ENCODE data around the gene TTBK2.

TTBK2 gene

GRCh38 chr15:42727750-42728381, 192.7 kb downstream of the TTBK2 start:
- DNase-seq (ENCODE audit: low read depth) = no peak

GRCh38 chr15:42726114-42726513, 194.5 kb downstream of the TTBK2 start:
- DNase-seq (ENCODE audit: low read depth) = no peak

GRCh38 chr15:42725331-42725903, 195.2 kb downstream of the TTBK2 start:
- no peak for DNase-seq (ENCODE audit: low read depth)

- DNase-seq (ENCODE audit: low read depth) = no peak
These were observed 196.3 kb downstream of the TTBK2 start for GRCh38 chr15:42724276-42724675.

GRCh38 chr15:42723068-42723467, 197.5 kb downstream of the TTBK2 start:
- no peak for DNase-seq (ENCODE audit: low read depth)

- no peak for DNase-seq (ENCODE audit: low read depth)
These were observed 198.7 kb downstream of the TTBK2 start for GRCh38 chr15:42721916-42722315.

GRCh38 chr15:42721016-42721415, 199.6 kb downstream of the TTBK2 start:
- no peak for DNase-seq (ENCODE audit: low read depth)

- no peak for DNase-seq (ENCODE audit: low read depth)
These were observed 200.5 kb downstream of the TTBK2 start for GRCh38 chr15:42720071-42720470.

GRCh38 chr15:42719043-42719442, 201.5 kb downstream of the TTBK2 start:
- no peak for DNase-seq (ENCODE audit: low read depth)

- no peak for DNase-seq (ENCODE audit: low read depth)
These were observed 204.0 kb downstream of the TTBK2 start for GRCh38 chr15:42716626-42717025.

GRCh38 chr15:42716125-42716524, 204.5 kb downstream of the TTBK2 start:
- no peak for DNase-seq (ENCODE audit: low read depth)

GRCh38 chr15:42712584-42712983, 208.0 kb downstream of the TTBK2 start:
- DNase-seq (ENCODE audit: low read depth) = no peak

GRCh38 chr15:42711746-42712145, 208.8 kb downstream of the TTBK2 start:
- DNase-seq (ENCODE audit: low read depth) = no peak

- DNase-seq (ENCODE audit: low read depth) = no peak
These were observed 209.9 kb downstream of the TTBK2 start for GRCh38 chr15:42710662-42711061.

GRCh38 chr15:42707873-42708544, 212.6 kb downstream of the TTBK2 start:
- no peak for DNase-seq (ENCODE audit: low read depth)

- DNase-seq (ENCODE audit: low read depth) = no peak
These were observed 213.5 kb downstream of the TTBK2 start for GRCh38 chr15:42707068-42707467.

- DNase-seq (ENCODE audit: low read depth) = no peak
These were observed 215.2 kb downstream of the TTBK2 start for GRCh38 chr15:42705336-42705735.

GRCh38 chr15:42704492-42704926, 216.1 kb downstream of the TTBK2 start:
- DNase-seq (ENCODE audit: low read depth) = peak; percentile 43

- DNase-seq (ENCODE audit: low read depth) = no peak
These were observed 224.0 kb downstream of the TTBK2 start for GRCh38 chr15:42696626-42697025.

GRCh38 chr15:42695527-42696071, 225.0 kb downstream of the TTBK2 start:
- DNase-seq (ENCODE audit: low read depth) = no peak

GRCh38 chr15:42694398-42694797, 226.2 kb downstream of the TTBK2 start:
- DNase-seq (ENCODE audit: low read depth) = no peak

GRCh38 chr15:42693942-42694341, 226.6 kb downstream of the TTBK2 start:
- DNase-seq (ENCODE audit: low read depth) = no peak

GRCh38 chr15:42693496-42693895, 227.1 kb downstream of the TTBK2 start:
- DNase-seq (ENCODE audit: low read depth) = no peak
